ENCODE data around the gene MRGPRG. TPM values are rescaled to one million over a fixed set of nuclear protein-coding genes. Genes with fewer than 3 reads are reported as not detected.

MRGPRG gene
- total RNA-seq, 3 donors from 2014 or later, result not detected

- Histone ChIP-seq H3K4me3 (no peak overlapping the region), H3K9me3 (no peaks in the 10 kb centered on the region), H3K36me3 (ENCODE audit: low read depth) (no peaks in the 10 kb centered on the region), H3K4me1 (ENCODE audit: low read depth) (no peaks in the 10 kb centered on the region)
- DNase-seq (no peak), ATAC-seq (no peak)
- intact Hi-C loops (cut with DNase I, micrococcal nuclease), result no loop called here
- no peak for TF ChIP-seq CTCF (IDR thresholded peaks at IDR 0.05)
Observed at GRCh38 chr11:3230636-3231549, 12.3 kb upstream of the MRGPRG start.

- Histone ChIP-seq H3K4me3 (no peak overlapping the region), H3K9me3 (no peaks in the 10 kb centered on the region), H3K4me1 (ENCODE audit: low read depth) (no peaks in the 10 kb centered on the region), H3K36me3 (ENCODE audit: low read depth) (no peaks in the 10 kb centered on the region)
- no peak for ATAC-seq
- no peak for TF ChIP-seq CTCF (IDR thresholded peaks at IDR 0.05)
- intact Hi-C loops (cut with DNase I, micrococcal nuclease), result no loop called here
- no peak for DNase-seq
Observed at GRCh38 chr11:3229673-3230630, 11.3 kb upstream of the MRGPRG start.

GRCh38 chr11:3228445-3228829 lies 9.8 kb upstream of the MRGPRG start:
- DNase-seq, result no peak

GRCh38 chr11:3227568-3228444 lies 9.2 kb upstream of the MRGPRG start:
- Histone ChIP-seq H3K9me3 (no peaks in the 10 kb centered on the region), H3K36me3 (ENCODE audit: low read depth) (no peaks in the 10 kb centered on the region), H3K4me3 (no peak overlapping the region), H3K4me1 (ENCODE audit: low read depth) (no peaks in the 10 kb centered on the region)
- ATAC-seq (no peak), DNase-seq (no peak)
- intact Hi-C loops (cut with DNase I, micrococcal nuclease), result no loop called here
- TF ChIP-seq CTCF (IDR thresholded peaks at IDR 0.05), result no peak

More at GRCh38 chr11:3228445-3228829, 9.8 kb upstream of the MRGPRG start:
- ATAC-seq, result no peak
- no peaks in the 10 kb centered on the region for H3K4me1 ChIP-seq (ENCODE audit: low read depth)
- no peak for TF ChIP-seq CTCF (IDR thresholded peaks at IDR 0.05)
- no peak overlapping the region for H3K4me3 ChIP-seq
- intact Hi-C loops (cut with DNase I, micrococcal nuclease), result no loop called here
- H3K36me3 ChIP-seq (ENCODE audit: low read depth), result no peaks in the 10 kb centered on the region
- no peaks in the 10 kb centered on the region for H3K9me3 ChIP-seq
